ENCODE results near the gene SLC41A1.

The SLC41A1 gene

GRCh38 chr1:205822397-205822796 is 9.4 kb upstream of the SLC41A1 start:
- H3K36me3 ChIP-seq (ENCODE audit: insufficient read depth, low read length) = no peaks in the 10 kb centered on the region
- no peak overlapping the region for H3K27ac ChIP-seq (ENCODE audit: low read depth, low read length)
- no peak overlapping the region for H3K4me3 ChIP-seq (ENCODE audit: low read depth, low read length)
- no peaks in the 10 kb centered on the region for H3K79me2 ChIP-seq (ENCODE audit: control insufficient read depth, insufficient read depth, low read length, unreplicated experiment)
- peaks cover 14% of the 10 kb centered on the region for H3K27me3 ChIP-seq (ENCODE audit: insufficient read depth, low read length)
- no peak overlapping the region for H2AFZ ChIP-seq (ENCODE audit: low read length, unreplicated experiment)
- no peaks in the 10 kb centered on the region for H3K4me1 ChIP-seq (ENCODE audit: control insufficient read depth, insufficient read depth, low read length, unreplicated experiment)

- Histone ChIP-seq H3K4me1 (ENCODE audit: control insufficient read depth, insufficient read depth, low read length, unreplicated experiment) (peaks cover 8% of the 10 kb centered on the region), H3K27ac (ENCODE audit: low read depth, low read length) (no peak overlapping the region)
These were observed 5.0 kb upstream of the SLC41A1 start for GRCh38 chr1:205817988-205818387.

GRCh38 chr1:205817364-205817763 is 4.4 kb upstream of the SLC41A1 start:
- Histone ChIP-seq H3K27me3 (ENCODE audit: insufficient read depth, low read length) (no peaks in the 10 kb centered on the region), H3K4me1 (ENCODE audit: control insufficient read depth, insufficient read depth, low read length, unreplicated experiment) (peaks cover 8% of the 10 kb centered on the region), H3K79me2 (ENCODE audit: control insufficient read depth, insufficient read depth, low read length, unreplicated experiment) (peaks cover 5% of the 10 kb centered on the region), H2AFZ (ENCODE audit: low read length, unreplicated experiment) (no peak overlapping the region), H3K36me3 (ENCODE audit: insufficient read depth, low read length) (no peaks in the 10 kb centered on the region), H3K4me3 (ENCODE audit: low read depth, low read length) (no peak overlapping the region), H3K27ac (ENCODE audit: low read depth, low read length) (no peak overlapping the region)

More at GRCh38 chr1:205817988-205818387, 5.0 kb upstream of the SLC41A1 start:
- Histone ChIP-seq H3K36me3 (ENCODE audit: insufficient read depth, low read length) (no peaks in the 10 kb centered on the region), H2AFZ (ENCODE audit: low read length, unreplicated experiment) (no peak overlapping the region), H3K4me3 (ENCODE audit: low read depth, low read length) (no peak overlapping the region), H3K27me3 (ENCODE audit: insufficient read depth, low read length) (no peaks in the 10 kb centered on the region), H3K79me2 (ENCODE audit: control insufficient read depth, insufficient read depth, low read length, unreplicated experiment) (peaks cover 3% of the 10 kb centered on the region)

GRCh38 chr1:205813755-205814058 is 709 bp upstream of the SLC41A1 start:
- Histone ChIP-seq H3K36me3 (ENCODE audit: insufficient read depth, low read length) (peaks cover 8% of the 10 kb centered on the region; the same call in 1 of the 2 replicates), H3K4me3 (ENCODE audit: low read depth, low read length) (peak overlapping the region; percentile 79), H3K4me1 (ENCODE audit: control insufficient read depth, insufficient read depth, low read length, unreplicated experiment) (peaks cover 26% of the 10 kb centered on the region), H2AFZ (ENCODE audit: low read length, unreplicated experiment) (peak overlapping the region; percentile 56), H3K79me2 (ENCODE audit: control insufficient read depth, insufficient read depth, low read length, unreplicated experiment) (peaks cover 33% of the 10 kb centered on the region), H3K27ac (ENCODE audit: low read depth, low read length) (no peak overlapping the region), H3K27me3 (ENCODE audit: insufficient read depth, low read length) (no peaks in the 10 kb centered on the region)

- peaks cover 26% of the 10 kb centered on the region for H3K4me1 ChIP-seq (ENCODE audit: control insufficient read depth, insufficient read depth, low read length, unreplicated experiment)
- H3K4me3 ChIP-seq (ENCODE audit: low read depth, low read length) = peak overlapping the region; percentile 79
- H3K36me3 ChIP-seq (ENCODE audit: insufficient read depth, low read length) = peaks cover 8% of the 10 kb centered on the region; the same call in 1 of the 2 replicates
- peaks cover 37% of the 10 kb centered on the region for H3K79me2 ChIP-seq (ENCODE audit: control insufficient read depth, insufficient read depth, low read length, unreplicated experiment)
- no peak overlapping the region; the same call in 1 of the 2 replicates for H3K27ac ChIP-seq (ENCODE audit: low read depth, low read length)
- H2AFZ ChIP-seq (ENCODE audit: low read length, unreplicated experiment) = peak overlapping the region; percentile 83
- no peaks in the 10 kb centered on the region for H3K27me3 ChIP-seq (ENCODE audit: insufficient read depth, low read length)
These were observed 624 bp downstream of the SLC41A1 start for GRCh38 chr1:205812271-205812877.

- H3K27ac ChIP-seq (ENCODE audit: low read depth, low read length) = no peak overlapping the region
- H3K79me2 ChIP-seq (ENCODE audit: control insufficient read depth, insufficient read depth, low read length, unreplicated experiment) = peaks cover 42% of the 10 kb centered on the region
- peaks cover 26% of the 10 kb centered on the region for H3K4me1 ChIP-seq (ENCODE audit: control insufficient read depth, insufficient read depth, low read length, unreplicated experiment)
- H3K36me3 ChIP-seq (ENCODE audit: insufficient read depth, low read length) = peaks cover 8% of the 10 kb centered on the region; the same call in 1 of the 2 replicates
- no peaks in the 10 kb centered on the region for H3K27me3 ChIP-seq (ENCODE audit: insufficient read depth, low read length)
- H3K4me3 ChIP-seq (ENCODE audit: low read depth, low read length) = peak overlapping the region; percentile 79
- H2AFZ ChIP-seq (ENCODE audit: low read length, unreplicated experiment) = peak overlapping the region; percentile 13
These were observed 1.3 kb downstream of the SLC41A1 start for GRCh38 chr1:205811660-205812059.

GRCh38 chr1:205810448-205811157 is 2.4 kb downstream of the SLC41A1 start:
- peaks cover 29% of the 10 kb centered on the region for H3K4me1 ChIP-seq (ENCODE audit: control insufficient read depth, insufficient read depth, low read length, unreplicated experiment)
- no peak overlapping the region for H3K27ac ChIP-seq (ENCODE audit: low read depth, low read length)
- H2AFZ ChIP-seq (ENCODE audit: low read length, unreplicated experiment) = no peak overlapping the region
- peaks cover 42% of the 10 kb centered on the region for H3K79me2 ChIP-seq (ENCODE audit: control insufficient read depth, insufficient read depth, low read length, unreplicated experiment)
- no peaks in the 10 kb centered on the region for H3K27me3 ChIP-seq (ENCODE audit: insufficient read depth, low read length)
- H3K4me3 ChIP-seq (ENCODE audit: low read depth, low read length) = no peak overlapping the region; the same call in 1 of the 2 replicates
- H3K36me3 ChIP-seq (ENCODE audit: insufficient read depth, low read length) = peaks cover 8% of the 10 kb centered on the region; the same call in 1 of the 2 replicates

- peaks cover 8% of the 10 kb centered on the region; the same call in 1 of the 2 replicates for H3K36me3 ChIP-seq (ENCODE audit: insufficient read depth, low read length)
- peaks cover 42% of the 10 kb centered on the region for H3K79me2 ChIP-seq (ENCODE audit: control insufficient read depth, insufficient read depth, low read length, unreplicated experiment)
These were observed 3.1 kb downstream of the SLC41A1 start for GRCh38 chr1:205809942-205810345.

GRCh38 chr1:205809469-205809868 is 3.5 kb downstream of the SLC41A1 start:
- H3K79me2 ChIP-seq (ENCODE audit: control insufficient read depth, insufficient read depth, low read length, unreplicated experiment) = peaks cover 44% of the 10 kb centered on the region
- peaks cover 8% of the 10 kb centered on the region; the same call in 1 of the 2 replicates for H3K36me3 ChIP-seq (ENCODE audit: insufficient read depth, low read length)
- H3K4me3 ChIP-seq (ENCODE audit: low read depth, low read length) = no peak overlapping the region
- peaks cover 34% of the 10 kb centered on the region for H3K4me1 ChIP-seq (ENCODE audit: control insufficient read depth, insufficient read depth, low read length, unreplicated experiment)
- H3K27me3 ChIP-seq (ENCODE audit: insufficient read depth, low read length) = no peaks in the 10 kb centered on the region
- no peak overlapping the region for H2AFZ ChIP-seq (ENCODE audit: low read length, unreplicated experiment)
- H3K27ac ChIP-seq (ENCODE audit: low read depth, low read length) = no peak overlapping the region

More at GRCh38 chr1:205809942-205810345, 3.1 kb downstream of the SLC41A1 start:
- Histone ChIP-seq H3K4me3 (ENCODE audit: low read depth, low read length) (no peak overlapping the region), H3K27me3 (ENCODE audit: insufficient read depth, low read length) (no peaks in the 10 kb centered on the region), H3K4me1 (ENCODE audit: control insufficient read depth, insufficient read depth, low read length, unreplicated experiment) (peaks cover 35% of the 10 kb centered on the region), H3K27ac (ENCODE audit: low read depth, low read length) (no peak overlapping the region), H2AFZ (ENCODE audit: low read length, unreplicated experiment) (no peak overlapping the region)

GRCh38 chr1:205805082-205805711 is 7.8 kb downstream of the SLC41A1 start:
- Histone ChIP-seq H3K4me3 (ENCODE audit: low read depth, low read length) (no peak overlapping the region), H3K36me3 (ENCODE audit: insufficient read depth, low read length) (peaks cover 8% of the 10 kb centered on the region; the same call in 1 of the 2 replicates), H3K4me1 (ENCODE audit: control insufficient read depth, insufficient read depth, low read length, unreplicated experiment) (peaks cover 16% of the 10 kb centered on the region), H3K27me3 (ENCODE audit: insufficient read depth, low read length) (no peaks in the 10 kb centered on the region), H3K79me2 (ENCODE audit: control insufficient read depth, insufficient read depth, low read length, unreplicated experiment) (peaks cover 31% of the 10 kb centered on the region), H3K27ac (ENCODE audit: low read depth, low read length) (no peak overlapping the region), H2AFZ (ENCODE audit: low read length, unreplicated experiment) (no peak overlapping the region)

All from ACC112 (cell line).